GM18951 (cell line): Measurements from ENCODE around the gene RILPL1.
"Not testable (repeated sequence)": the region's sequence is repeated elsewhere in the genome, so short reads cannot be mapped to it uniquely, and the experiment has no call there.

Experiments used
- POLR2A ChIP-seq: IDR thresholded peaks from 4 replicates; pipeline ENCODE4 v1.6.1; 2011; ENCODE audit warnings: mild to moderate bottlenecking; ENCODE audit not compliant: insufficient read length, insufficient read depth; ENCODE audit errors: extremely low read depth
- in situ Hi-C: fragments of 300-500 bp; cut with MboI; formaldehyde crosslinking; loops from one replicate; pipeline ENCODE4 v1.12.0; 2022; ENCODE audit warnings: low sequenced_read_pairs, mixed read lengths, inconsistent platforms; ENCODE audit not compliant: unreplicated experiment

Gene RILPL1

GRCh38 chr12:123533672-123534643 is at the start of gene RILPL1:
Gene RILPL1, minus strand, starts transcription at chr12:123533719. Its CDS starts 237 bp downstream, at chr12:123533482.
- in situ Hi-C loops, result no loop called here
- TF ChIP-seq POLR2A, result no peak

GRCh38 chr12:123580772-123581171 is 47.3 kb upstream of the RILPL1 start:
- TF ChIP-seq POLR2A, result no peak
- in situ Hi-C loops, result no loop called here

GRCh38 chr12:123578829-123579228 is 45.3 kb upstream of the RILPL1 start:
- in situ Hi-C loops, result not testable (repeated sequence)

GRCh38 chr12:123578243-123578642 is 44.7 kb upstream of the RILPL1 start:
- no peak for TF ChIP-seq POLR2A
- in situ Hi-C loops, result no loop called here

GRCh38 chr12:123576611-123577010 is 43.1 kb upstream of the RILPL1 start:
- in situ Hi-C loops, result no loop called here

GRCh38 chr12:123573870-123574269 is 40.4 kb upstream of the RILPL1 start:
- in situ Hi-C loops, result no loop called here
- TF ChIP-seq POLR2A, result no peak

More at GRCh38 chr12:123576611-123577010, 43.1 kb upstream of the RILPL1 start:
- no peak for TF ChIP-seq POLR2A

- TF ChIP-seq POLR2A, result no peak
- in situ Hi-C loops, result no loop called here
Measured at GRCh38 chr12:123572391-123572790, 38.9 kb upstream of the RILPL1 start.

- in situ Hi-C loops, result no loop called here
- no peak for TF ChIP-seq POLR2A
Measured at GRCh38 chr12:123571343-123571813, 37.9 kb upstream of the RILPL1 start.

- in situ Hi-C loops, result no loop called here
- no peak for TF ChIP-seq POLR2A
Measured at GRCh38 chr12:123559468-123559867, 25.9 kb upstream of the RILPL1 start.

- in situ Hi-C loops, result not testable (repeated sequence)
Measured at GRCh38 chr12:123558487-123558886, 25.0 kb upstream of the RILPL1 start.

GRCh38 chr12:123554843-123555242 is 21.3 kb upstream of the RILPL1 start:
- in situ Hi-C loops, result not testable (repeated sequence)

GRCh38 chr12:123554136-123554535 is 20.6 kb upstream of the RILPL1 start:
- in situ Hi-C loops, result not testable (repeated sequence)

GRCh38 chr12:123550700-123551099 is 17.2 kb upstream of the RILPL1 start:
- in situ Hi-C loops, result no loop called here
- TF ChIP-seq POLR2A, result no peak

- in situ Hi-C loops, result no loop called here
Measured at GRCh38 chr12:123548107-123548506, 14.6 kb upstream of the RILPL1 start.

GRCh38 chr12:123546281-123546680 is 12.8 kb upstream of the RILPL1 start:
- in situ Hi-C loops, result no loop called here
- TF ChIP-seq POLR2A, result no peak

More at GRCh38 chr12:123548107-123548506, 14.6 kb upstream of the RILPL1 start:
- TF ChIP-seq POLR2A, result no peak

- no peak for TF ChIP-seq POLR2A
- in situ Hi-C loops, result no loop called here
Measured at GRCh38 chr12:123543541-123543940, 10.0 kb upstream of the RILPL1 start.
